Neuronal stem cell (in vitro differentiated cells): ENCODE results near the gene DPH7.

Experiments
- DNase-seq: peaks from one replicate; pipeline ENCODE4 v3.0.0-alpha.2; 2013; ENCODE audit warnings: low spot score
- H2AFZ ChIP-seq: one replicate; pipeline ENCODE4 v1.6.1; 2013; ENCODE audit warnings: mild to moderate bottlenecking, low read length, inconsistent platforms
- H2AK5ac ChIP-seq: 2 replicates; pipeline ENCODE4 v1.6.1; 2013; ENCODE audit warnings: low read depth, mild to moderate bottlenecking, inconsistent platforms, low read length, moderate library complexity, mixed read lengths
- H2BK120ac ChIP-seq: 2 replicates; pipeline ENCODE4 v1.6.1; 2013; ENCODE audit warnings: low read depth, mild to moderate bottlenecking, inconsistent platforms, low read length, moderate library complexity, mixed read lengths
- H2BK12ac ChIP-seq: one replicate; pipeline ENCODE4 v1.6.1; 2013; ENCODE audit warnings: low read length, inconsistent platforms
- H2BK15ac ChIP-seq: 2 replicates; pipeline ENCODE4 v1.6.1; 2013; ENCODE audit warnings: mild to moderate bottlenecking, low read length, inconsistent platforms, mixed read lengths
- H2BK5ac ChIP-seq: one replicate; pipeline ENCODE4 v1.6.1; 2013; ENCODE audit warnings: inconsistent platforms, mild to moderate bottlenecking, low read length, moderate library complexity
- H3K14ac ChIP-seq: one replicate; pipeline ENCODE4 v1.6.1; 2013; ENCODE audit warnings: low read length, inconsistent platforms
- H3K18ac ChIP-seq: 2 replicates; pipeline ENCODE4 v1.6.1; 2013; ENCODE audit warnings: low read length, inconsistent platforms
- H3K23ac ChIP-seq: 2 replicates; pipeline ENCODE4 v1.6.1; 2013; ENCODE audit warnings: low read depth, mild to moderate bottlenecking, mixed read lengths, low read length, inconsistent platforms; ENCODE audit not compliant: poor library complexity
- H3K27ac ChIP-seq: replicated peaks from 3 replicates; pipeline ENCODE4 v1.5.1; 2013; ENCODE audit warnings: low read length, inconsistent platforms
- H3K27me3 ChIP-seq, 3 experiments: 2 replicates each; pipeline ENCODE4 v1.6.1; 2013; ENCODE audit warnings: low read length in 3 of 3, mild to moderate bottlenecking in 2 of 3, inconsistent platforms in 1 of 3, low read depth in 1 of 3, mixed read lengths in 1 of 3, moderate library complexity in 1 of 3; ENCODE audit not compliant: control insufficient read depth in 3 of 3, insufficient read depth in 3 of 3
- H3K36me3 ChIP-seq, 2 donors: replicated peaks in 1 of 2; 2 replicates each; pipeline ENCODE4 v1.6.1; 2013; ENCODE audit warnings: low read length in 2 of 2; ENCODE audit not compliant: control insufficient read depth in 2 of 2, insufficient read depth in 2 of 2
- H3K4ac ChIP-seq: 2 replicates; pipeline ENCODE4 v1.6.1; 2013; ENCODE audit warnings: inconsistent platforms, mild to moderate bottlenecking, low read length, moderate library complexity
- H3K4me1 ChIP-seq, 2 donors: 1 replicate in 1 of 2; 2 replicates in 1 of 2; pipeline ENCODE4 v1.6.1; 2013; ENCODE audit warnings: low read length in 2 of 2, low read depth in 1 of 2; ENCODE audit not compliant: control insufficient read depth in 2 of 2, insufficient read depth in 1 of 2
- H3K4me2 ChIP-seq: one replicate; pipeline ENCODE4 v1.6.1; 2013; ENCODE audit warnings: mild to moderate bottlenecking, low read length, inconsistent platforms; ENCODE audit not compliant: insufficient read depth, poor library complexity, severe bottlenecking
- H3K4me3 ChIP-seq, 2 donors: 2 replicates each; pipeline ENCODE4 v1.5.1; 2013; ENCODE audit warnings: low read length in 2 of 2, mild to moderate bottlenecking in 2 of 2, inconsistent platforms in 1 of 2, moderate library complexity in 1 of 2
- H3K79me1 ChIP-seq: one replicate; pipeline ENCODE4 v1.6.1; 2013; ENCODE audit warnings: low read depth, mild to moderate bottlenecking, inconsistent platforms, low read length, moderate library complexity
- H3K9ac ChIP-seq: one replicate; pipeline ENCODE4 v1.6.1; 2013; ENCODE audit warnings: mild to moderate bottlenecking, low read depth, low read length, inconsistent platforms; ENCODE audit not compliant: poor library complexity
- H3K9me3 ChIP-seq, 2 donors: replicated peaks in 1 of 2; 2 replicates each; pipeline versions ENCODE3 to v1.6.1; 2013; ENCODE audit warnings: low read length in 2 of 2, mild to moderate bottlenecking in 2 of 2, inconsistent platforms in 1 of 2, low read depth in 1 of 2, mixed read lengths in 1 of 2, moderate library complexity in 1 of 2; ENCODE audit not compliant: control insufficient read depth in 2 of 2, insufficient read depth in 1 of 2
- H4K8ac ChIP-seq: one replicate; pipeline ENCODE4 v1.6.1; 2013; ENCODE audit warnings: low read depth, mild to moderate bottlenecking, inconsistent platforms, low read length, moderate library complexity
- H4K91ac ChIP-seq: one replicate; pipeline ENCODE4 v1.6.1; 2013; ENCODE audit warnings: low read length, low read depth, mild to moderate bottlenecking, inconsistent platforms; ENCODE audit not compliant: poor library complexity
- WGBS, 2 donors: extraction: QIAGEN DNeasy Blood & Tissue Kit; methylation state at CpG; one replicate each; pipeline ENCODE4 v1.1.7; 2013; ENCODE audit warnings: missing lambda C conversion rate in 2 of 2, mixed read lengths in 1 of 2; ENCODE audit not compliant: insufficient read length in 2 of 2, insufficient replicate concordance in 1 of 2; ENCODE audit errors: extremely low coverage in 2 of 2; 5-methylcytosine and 5-hydroxymethylcytosine counted together

DPH7 gene

DNA sequence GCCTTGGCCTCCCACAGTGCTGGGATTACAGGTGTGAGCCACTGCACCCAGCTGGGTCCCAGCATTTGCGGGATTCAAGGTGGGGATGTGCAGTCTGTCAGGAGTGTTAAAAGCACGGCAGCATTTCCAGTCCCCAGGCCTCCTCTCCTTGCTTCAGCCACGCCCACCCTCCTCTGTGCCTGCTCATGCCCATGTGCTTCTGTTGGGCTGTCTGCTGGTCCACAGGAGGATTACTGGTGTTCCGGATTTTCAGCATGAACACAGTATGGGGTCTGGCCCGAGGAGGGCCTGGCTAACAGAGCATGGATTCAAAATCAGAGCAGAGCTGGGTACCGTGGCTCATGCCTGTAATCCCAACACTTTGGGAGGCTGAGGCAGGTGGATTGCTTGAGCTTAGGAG, 32.2 kb upstream of the DPH7 start:
- H3K9me3 ChIP-seq, result no peaks in the 10 kb centered on the region
- H2BK12ac ChIP-seq, result no peak overlapping the region
- no peak overlapping the region for H3K14ac ChIP-seq
- H3K79me1 ChIP-seq, result peaks cover 15% of the 10 kb centered on the region
- no CpG with 5 or more reads among the region's 6 CpGs for WGBS, 2 donors
- peaks cover 10 to 13% of the 10 kb centered on the region in 2 donors for H3K4me1 ChIP-seq
- no peak overlapping the region for H3K4me2 ChIP-seq
- H2AK5ac ChIP-seq, result no peak overlapping the region
- H3K27me3 ChIP-seq, result no peaks in the 10 kb centered on the region
- H2AFZ ChIP-seq, result no peak overlapping the region
- no peak overlapping the region for H2BK15ac ChIP-seq
- H3K23ac ChIP-seq, result no peak overlapping the region
- H4K8ac ChIP-seq, result no peak overlapping the region
- H3K4ac ChIP-seq, result no peak overlapping the region
- no peak overlapping the region for H3K4me3 ChIP-seq
- no peak overlapping the region for H2BK120ac ChIP-seq
- no peak overlapping the region for H3K9ac ChIP-seq
- no peak for DNase-seq
- no peak overlapping the region for H2BK5ac ChIP-seq
- H3K27ac ChIP-seq, result no peak overlapping the region
- no peak overlapping the region for H3K18ac ChIP-seq
- H3K36me3 ChIP-seq, result peaks cover 18 to 28% of the 10 kb centered on the region in 2 donors
- H4K91ac ChIP-seq, result no peak overlapping the region

DNA sequence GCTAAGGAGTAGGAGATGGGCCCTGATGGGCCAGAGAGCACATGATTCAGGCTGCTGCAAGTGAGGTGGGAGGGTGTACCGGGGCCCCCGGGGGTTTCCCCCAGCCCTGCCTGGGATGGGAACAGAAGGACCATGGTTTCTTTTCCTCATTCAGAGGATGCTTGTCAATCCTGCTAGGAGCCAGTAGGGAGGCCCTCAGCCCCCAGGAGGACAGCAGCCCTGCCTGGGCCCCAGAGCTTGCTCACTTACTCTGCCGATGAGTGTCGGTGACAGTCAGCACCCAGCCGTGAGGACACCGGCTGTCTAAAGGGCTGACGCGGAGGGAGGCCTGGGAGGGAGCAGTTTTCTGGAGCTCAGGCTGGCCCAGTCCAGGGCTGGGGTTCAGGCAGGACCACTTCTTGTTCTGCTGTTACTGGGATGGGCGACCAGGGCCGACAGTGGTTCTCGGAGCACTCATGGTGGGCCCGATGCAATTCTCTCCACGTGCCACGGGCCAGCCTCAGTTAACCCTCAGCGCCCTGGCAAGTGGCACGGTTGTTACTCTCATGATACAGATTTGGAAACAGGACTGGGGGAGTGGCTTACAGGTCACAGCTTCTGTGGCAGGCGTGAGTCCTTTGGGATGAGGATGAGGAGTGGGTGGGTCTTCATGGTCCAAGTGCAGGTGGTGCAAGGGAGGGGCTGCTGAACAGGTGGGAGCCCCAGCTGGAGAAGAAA, 28.6 kb upstream of the DPH7 start:
- H3K27ac ChIP-seq, result no peak overlapping the region

GRCh38 chr9:137606734-137607138, 28.0 kb upstream of the DPH7 start:
- no peak overlapping the region for H2AFZ ChIP-seq
- peak overlapping the region; percentile 98 for H3K23ac ChIP-seq
- H2BK120ac ChIP-seq, result no peak overlapping the region
- H2BK12ac ChIP-seq, result no peak overlapping the region
- no peak overlapping the region for H2BK5ac ChIP-seq
- H3K4me3 ChIP-seq, result peak overlapping the region; percentile 85 to 90
- no peak overlapping the region for H2BK15ac ChIP-seq
- DNase-seq, result no peak
- H3K18ac ChIP-seq, result peak overlapping the region; percentile 74
- peak overlapping the region; percentile 93 for H3K9ac ChIP-seq
- peaks cover 0 to 8% (median 5%) of the 10 kb centered on the region in 3 experiments for H3K27me3 ChIP-seq
- H3K27ac ChIP-seq, result no peak overlapping the region
- H4K8ac ChIP-seq, result no peak overlapping the region
- H3K4me1 ChIP-seq, result peaks cover 13 to 16% of the 10 kb centered on the region in 2 donors
- no peaks in the 10 kb centered on the region for H3K9me3 ChIP-seq
- no peak overlapping the region for H3K4ac ChIP-seq
- H4K91ac ChIP-seq, result no peak overlapping the region
- H3K14ac ChIP-seq, result no peak overlapping the region
- peaks cover 7% of the 10 kb centered on the region for H3K79me1 ChIP-seq
- no peaks in the 10 kb centered on the region for H3K36me3 ChIP-seq
- peak overlapping the region; percentile 86 for H3K4me2 ChIP-seq
- peak overlapping the region; percentile 85 for H2AK5ac ChIP-seq
- WGBS, 2 donors, result no CpG with 5 or more reads among the region's 13 CpGs

More for the DNA sequence above, 28.6 kb upstream of the DPH7 start:
- Histone ChIP-seq H3K4me1 (peaks cover 13 to 16% of the 10 kb centered on the region in 2 donors), H3K9ac (peak overlapping the region; percentile 93), H2BK5ac (no peak overlapping the region), H2BK15ac (no peak overlapping the region), H3K4me2 (no peak overlapping the region), H3K27me3 (peaks cover 0 to 8% (median 5%) of the 10 kb centered on the region in 3 experiments), H3K9me3 (no peaks in the 10 kb centered on the region), H2BK120ac (no peak overlapping the region), H2AK5ac (peak overlapping the region; percentile 85), H4K8ac (no peak overlapping the region), H4K91ac (no peak overlapping the region), H3K4ac (no peak overlapping the region), H2AFZ (no peak overlapping the region), H3K18ac (no peak overlapping the region), H3K23ac (peak overlapping the region; percentile 98), H3K79me1 (peaks cover 7% of the 10 kb centered on the region), H3K14ac (peak overlapping the region; percentile 9), H3K36me3 (no peaks in the 10 kb centered on the region), H2BK12ac (peak overlapping the region; percentile 4), H3K4me3 (no peak overlapping the region)
- no CpG with 5 or more reads among the region's 17 CpGs for WGBS, 2 donors
- no peak for DNase-seq

DNA sequence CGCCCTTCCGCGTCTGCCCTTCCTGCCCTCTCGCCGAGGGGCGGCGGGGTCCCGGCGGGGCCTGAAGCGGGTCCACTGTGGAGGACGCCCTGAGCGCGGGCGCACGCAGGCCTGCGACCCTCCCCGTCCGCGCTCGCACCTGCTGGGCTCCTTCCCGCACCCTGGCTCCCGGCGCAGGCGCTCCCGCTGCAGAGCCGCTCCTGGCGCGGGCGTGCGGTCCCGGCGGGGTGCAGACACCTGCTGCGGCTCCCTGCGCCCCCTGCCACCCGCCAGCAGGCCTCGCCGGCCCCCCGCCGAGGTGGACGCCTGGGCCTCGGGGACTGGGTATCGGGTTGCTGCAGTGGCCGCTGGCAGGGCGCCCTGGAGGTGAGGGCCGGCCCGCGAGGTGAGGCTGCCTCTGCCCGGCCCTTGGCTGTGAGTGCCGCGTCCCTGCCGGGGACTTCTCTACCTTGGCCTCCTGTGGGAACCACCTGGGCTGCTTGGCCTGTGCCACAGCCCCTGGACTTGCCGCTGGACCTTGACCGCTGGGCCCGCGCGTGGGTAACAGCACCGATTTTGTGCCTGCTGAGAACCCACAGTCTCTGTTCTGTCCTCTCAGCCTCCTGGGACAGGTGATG, 27.4 kb upstream of the DPH7 start:
- peak overlapping the region; percentile 93 for H3K9ac ChIP-seq
- H2AK5ac ChIP-seq, result peak overlapping the region; percentile 85
- peak overlapping the region; percentile 41 for H2BK12ac ChIP-seq
- H3K18ac ChIP-seq, result peak overlapping the region; percentile 93
- peak overlapping the region; percentile 86 for H3K4me2 ChIP-seq
- peak overlapping the region; percentile 95 for H2AFZ ChIP-seq
- H3K4me1 ChIP-seq, result peaks cover 13 to 16% of the 10 kb centered on the region in 2 donors
- no peak overlapping the region for H4K91ac ChIP-seq
- peak overlapping the region; percentile 56 for H3K14ac ChIP-seq
- H3K9me3 ChIP-seq, result no peaks in the 10 kb centered on the region
- no peak for DNase-seq
- H2BK15ac ChIP-seq, result peak overlapping the region; percentile 26
- H3K27me3 ChIP-seq, result peaks cover 0 to 8% (median 5%) of the 10 kb centered on the region in 3 experiments
- no peak overlapping the region for H2BK5ac ChIP-seq
- peak overlapping the region; percentile 78 for H3K27ac ChIP-seq
- no peaks in the 10 kb centered on the region for H3K36me3 ChIP-seq
- H4K8ac ChIP-seq, result no peak overlapping the region
- no peak overlapping the region for H3K4ac ChIP-seq
- peaks cover 6% of the 10 kb centered on the region for H3K79me1 ChIP-seq
- peak overlapping the region; percentile 85 to 90 for H3K4me3 ChIP-seq
- no peak overlapping the region for H2BK120ac ChIP-seq
- no CpG with 5 or more reads among the region's 57 CpGs for WGBS, 2 donors
- peak overlapping the region; percentile 98 for H3K23ac ChIP-seq
